NCI-H2227 (cell line): ENCODE data around the gene AKAP7.
"Not testable (repeated sequence)": the region's sequence is repeated elsewhere in the genome, so short reads cannot be mapped to it uniquely, and the experiment has no call there.

Source experiments
- DNase-seq: peaks from one replicate; lab custom pipeline; 2025; ENCODE audit not compliant: unreplicated experiment; lab: John Stamatoyannopoulos, UW

Gene AKAP7

DNA sequence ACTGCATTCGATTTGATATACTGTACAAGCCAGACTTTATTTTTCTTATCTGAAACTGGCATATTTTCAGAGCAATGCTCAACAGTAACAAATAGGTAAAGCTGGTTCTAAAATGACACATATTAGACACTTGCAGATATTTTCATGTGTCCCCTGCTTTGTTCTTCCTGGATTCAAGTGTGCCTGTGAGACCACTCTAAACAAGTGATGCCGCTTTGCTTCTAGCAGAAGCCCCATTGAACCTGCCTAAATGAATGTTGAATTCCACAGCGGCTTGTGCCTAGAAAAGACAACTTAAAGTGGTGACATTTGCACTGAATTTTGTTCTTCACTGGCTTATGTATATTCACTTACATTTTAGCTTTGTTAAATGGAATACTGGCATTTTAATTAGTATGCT lies 115.7 kb downstream of the AKAP7 start:
- no peak for DNase-seq

DNA sequence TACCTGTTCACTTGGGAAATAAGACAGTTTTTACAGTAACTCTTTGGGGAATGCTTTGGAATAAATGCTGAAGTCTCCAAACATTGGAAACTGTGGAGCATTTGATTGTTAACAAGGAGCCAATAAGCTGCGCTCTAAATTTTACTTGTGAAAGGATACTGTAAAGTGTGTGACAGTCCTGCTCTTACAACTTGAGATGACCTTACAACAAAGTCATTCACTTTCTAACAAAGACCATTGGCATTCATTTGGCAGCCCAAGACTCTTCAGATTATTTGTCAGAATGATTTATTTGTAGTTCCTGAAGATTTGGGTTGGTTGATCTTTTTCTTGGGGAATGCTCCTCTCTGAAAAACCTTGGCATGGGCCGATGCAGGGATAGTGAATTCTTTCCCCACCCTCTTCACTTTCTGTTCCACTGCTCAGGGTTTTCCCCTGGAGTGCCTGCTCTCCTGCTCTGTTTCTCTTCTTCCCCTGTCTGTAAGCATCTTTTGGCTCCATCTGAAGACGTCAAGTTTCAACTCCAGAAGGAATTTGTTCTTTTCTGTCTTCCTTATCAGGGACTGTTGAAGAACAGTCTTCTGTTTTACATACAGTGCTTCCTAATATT lies 116.4 kb downstream of the AKAP7 start:
- no peak for DNase-seq

DNA sequence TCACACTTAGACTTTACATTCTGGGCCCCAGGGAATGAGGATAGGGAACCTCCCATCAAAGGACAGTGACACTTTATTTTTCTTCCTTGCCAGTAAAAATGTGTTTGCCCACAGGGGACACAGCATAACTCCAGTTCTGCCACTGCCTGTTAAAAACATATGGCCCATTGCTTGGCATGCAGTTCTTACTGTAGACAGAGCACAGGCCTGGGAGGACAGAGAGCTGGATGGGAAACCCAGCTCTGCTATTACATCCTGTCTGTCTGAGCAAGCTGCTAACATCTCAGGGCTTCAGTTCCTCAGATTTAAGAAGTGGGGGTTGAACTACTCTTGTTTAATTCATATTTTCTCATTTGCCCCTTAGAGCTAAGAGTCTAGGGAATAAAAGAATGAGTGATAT lies 120.2 kb downstream of the AKAP7 start:
- DNase-seq = no peak

DNA sequence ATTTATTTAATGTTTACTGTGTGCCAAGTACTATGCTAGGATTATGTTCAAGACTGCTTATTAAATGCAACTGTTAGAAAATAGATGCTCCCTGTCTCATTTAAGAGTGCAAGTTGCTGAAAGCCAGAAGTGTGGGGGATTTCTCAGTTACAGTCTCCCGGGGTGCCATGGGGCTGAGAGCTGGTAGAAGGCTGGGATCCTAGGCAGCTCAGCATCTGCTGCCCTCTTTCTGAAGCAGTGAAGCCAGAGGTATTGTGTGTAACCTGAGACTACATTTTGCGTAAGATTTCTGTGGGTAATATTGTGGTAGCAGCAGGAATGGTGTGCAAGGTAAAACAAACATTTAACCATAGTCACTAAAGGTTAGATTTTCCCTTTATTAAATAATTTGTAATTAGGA lies 120.6 kb downstream of the AKAP7 start:
- DNase-seq = no peak

DNA sequence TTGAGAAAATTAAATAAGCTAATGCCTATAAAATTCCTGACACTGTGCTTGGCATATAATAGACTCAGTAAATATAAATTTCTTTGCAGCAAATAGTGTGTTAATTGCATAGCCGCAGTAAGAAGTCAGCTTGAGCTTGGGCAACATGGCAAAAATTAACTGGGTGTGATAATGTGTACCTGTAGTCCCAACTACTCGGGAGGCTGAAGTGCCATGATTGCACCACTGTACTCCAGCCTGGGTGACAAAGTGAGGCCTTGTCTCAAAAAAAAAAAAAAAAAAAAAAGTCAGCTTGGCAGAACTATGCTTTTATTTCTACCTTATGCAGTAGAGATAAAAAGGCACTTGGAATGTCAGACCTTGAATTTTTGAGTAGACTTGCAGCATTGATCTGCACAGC lies 121.8 kb downstream of the AKAP7 start:
- no peak for DNase-seq

DNA sequence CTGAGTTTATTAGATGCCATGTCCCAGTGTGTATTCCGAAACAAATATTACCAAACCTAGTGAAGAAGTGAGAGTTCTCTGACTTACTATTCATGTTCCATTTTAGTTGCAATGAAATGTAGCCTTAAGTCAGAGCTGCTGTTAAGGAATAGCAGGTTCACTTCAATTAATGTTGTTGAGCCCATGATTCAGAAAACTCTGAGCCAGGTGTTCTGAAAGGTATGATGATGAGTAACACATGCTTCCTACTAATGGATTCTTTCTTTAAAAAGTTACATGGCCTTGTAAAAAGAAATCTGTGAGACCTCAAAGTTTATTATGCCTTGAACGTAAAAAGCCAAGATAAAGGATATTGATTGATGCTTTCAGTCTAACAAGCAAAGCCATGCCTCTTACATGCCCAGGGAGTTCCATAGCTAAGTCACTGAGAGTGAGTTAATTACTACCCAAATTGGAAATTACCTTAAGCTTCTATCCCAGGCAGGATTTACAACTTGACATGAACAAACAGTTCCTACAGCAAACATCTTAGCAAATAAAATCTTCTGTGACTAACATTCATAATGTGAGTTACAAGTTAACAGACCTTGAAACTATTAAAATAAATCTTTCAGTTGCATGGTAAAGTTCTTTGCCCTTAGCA lies 122.9 kb downstream of the AKAP7 start:
- no peak for DNase-seq

DNA sequence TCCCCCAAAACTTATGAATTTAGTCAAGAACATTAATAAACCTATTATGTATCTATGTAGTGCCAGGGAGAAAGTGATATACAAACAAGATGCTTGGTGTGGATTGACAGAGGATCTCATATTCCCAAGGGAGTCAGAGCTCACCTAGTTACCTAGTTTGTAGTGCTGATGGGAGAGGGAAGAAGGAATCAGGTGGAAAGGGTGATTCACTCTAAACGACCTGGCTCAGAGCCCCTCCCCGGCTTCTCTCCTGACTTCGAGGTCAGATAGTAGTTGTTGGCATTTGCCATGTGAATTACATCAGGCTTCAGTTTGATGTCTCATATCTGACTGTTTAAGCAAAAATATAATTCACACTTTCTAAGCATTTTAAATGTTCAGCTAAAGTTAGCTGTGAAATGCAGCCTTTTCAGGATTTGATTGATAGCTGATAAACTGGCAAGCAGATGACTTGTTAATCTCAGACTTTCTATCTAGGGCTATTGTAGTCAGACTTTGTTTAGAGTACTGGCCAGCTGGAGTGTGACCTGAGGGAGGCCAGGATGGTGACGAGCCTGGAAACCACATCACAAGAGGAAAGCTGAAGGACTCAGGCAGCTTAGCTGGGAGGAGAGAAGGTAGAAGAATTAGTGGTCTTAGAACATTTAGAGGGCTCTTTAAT lies 123.7 kb downstream of the AKAP7 start:
- DNase-seq = no peak

DNA sequence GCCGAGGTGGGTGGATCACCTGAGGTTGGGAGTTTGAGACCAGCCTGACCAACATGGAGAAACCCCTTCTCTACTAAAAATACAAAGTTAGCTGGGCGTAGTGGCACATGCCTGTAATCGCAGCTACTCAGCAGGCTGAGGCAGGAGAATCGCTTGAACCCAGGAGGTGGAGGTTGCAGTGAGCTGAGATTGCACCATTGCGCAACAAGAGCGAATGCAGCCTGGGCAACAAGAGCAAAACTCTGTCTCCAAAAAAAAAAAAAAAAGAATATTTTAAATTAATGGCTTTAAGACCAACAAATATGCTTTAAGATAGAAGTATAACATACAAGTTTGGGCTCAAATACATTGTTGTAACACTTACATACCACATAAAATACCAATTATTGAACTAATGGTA lies 125.7 kb downstream of the AKAP7 start:
- DNase-seq = not testable (repeated sequence)

DNA sequence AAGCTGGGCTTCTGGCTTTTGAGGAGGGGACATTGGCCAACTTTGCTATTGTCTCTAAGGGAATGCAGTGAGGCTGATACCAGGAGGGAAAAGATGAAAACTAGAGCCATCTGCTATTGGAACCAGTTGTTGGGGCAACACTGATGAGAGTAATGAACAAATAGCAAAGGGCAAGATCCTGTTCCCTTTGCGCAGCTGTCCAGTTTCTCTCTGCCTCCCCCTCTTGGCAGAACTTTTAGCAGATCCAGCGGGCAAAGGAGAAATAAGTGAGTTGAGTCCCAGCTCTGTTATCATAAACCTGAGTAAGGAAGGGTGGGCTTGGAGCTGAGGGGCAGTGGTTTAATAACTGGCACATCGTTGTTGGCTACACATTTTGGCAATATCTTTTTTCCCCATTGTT lies 126.8 kb downstream of the AKAP7 start:
- DNase-seq = no peak

DNA sequence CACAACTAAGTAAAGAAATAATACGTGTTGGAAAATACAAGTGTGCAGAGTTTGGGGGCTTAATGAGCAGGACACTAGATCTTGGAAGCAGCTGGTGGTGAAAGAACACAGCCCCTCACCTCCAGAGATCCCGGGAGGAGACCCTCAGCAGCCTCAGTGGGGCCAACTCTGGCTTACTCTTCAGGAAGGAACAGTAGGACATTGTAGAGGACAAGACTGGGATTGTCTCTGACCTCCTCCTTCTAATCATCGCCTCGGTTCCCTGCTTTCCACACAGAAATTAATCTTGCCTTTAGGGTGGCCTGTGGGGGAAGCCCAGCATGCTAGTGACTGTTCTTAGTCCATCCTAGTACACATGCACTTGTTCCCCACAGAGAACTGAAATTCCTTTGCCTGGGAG lies 130.7 kb downstream of the AKAP7 start:
- DNase-seq = no peak

DNA sequence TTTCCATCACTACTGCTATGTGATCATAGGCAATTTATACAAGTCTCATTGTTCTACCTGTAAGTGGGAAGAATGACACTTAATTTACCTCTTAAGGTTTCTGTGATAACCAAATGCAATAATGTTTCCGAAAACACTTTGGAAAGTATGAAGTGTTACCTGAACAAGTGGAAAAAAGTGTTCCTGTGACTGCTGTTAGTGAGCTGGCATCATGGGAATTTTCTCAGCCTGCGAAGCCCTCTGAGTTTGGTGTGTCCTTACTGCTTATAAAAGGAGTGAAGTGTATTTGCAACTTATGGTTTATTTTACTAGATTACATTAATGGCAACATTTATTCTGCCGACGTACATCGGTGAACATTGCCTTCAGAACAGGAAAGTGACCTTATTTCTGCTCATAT lies 133.0 kb downstream of the AKAP7 start:
- DNase-seq = no peak

DNA sequence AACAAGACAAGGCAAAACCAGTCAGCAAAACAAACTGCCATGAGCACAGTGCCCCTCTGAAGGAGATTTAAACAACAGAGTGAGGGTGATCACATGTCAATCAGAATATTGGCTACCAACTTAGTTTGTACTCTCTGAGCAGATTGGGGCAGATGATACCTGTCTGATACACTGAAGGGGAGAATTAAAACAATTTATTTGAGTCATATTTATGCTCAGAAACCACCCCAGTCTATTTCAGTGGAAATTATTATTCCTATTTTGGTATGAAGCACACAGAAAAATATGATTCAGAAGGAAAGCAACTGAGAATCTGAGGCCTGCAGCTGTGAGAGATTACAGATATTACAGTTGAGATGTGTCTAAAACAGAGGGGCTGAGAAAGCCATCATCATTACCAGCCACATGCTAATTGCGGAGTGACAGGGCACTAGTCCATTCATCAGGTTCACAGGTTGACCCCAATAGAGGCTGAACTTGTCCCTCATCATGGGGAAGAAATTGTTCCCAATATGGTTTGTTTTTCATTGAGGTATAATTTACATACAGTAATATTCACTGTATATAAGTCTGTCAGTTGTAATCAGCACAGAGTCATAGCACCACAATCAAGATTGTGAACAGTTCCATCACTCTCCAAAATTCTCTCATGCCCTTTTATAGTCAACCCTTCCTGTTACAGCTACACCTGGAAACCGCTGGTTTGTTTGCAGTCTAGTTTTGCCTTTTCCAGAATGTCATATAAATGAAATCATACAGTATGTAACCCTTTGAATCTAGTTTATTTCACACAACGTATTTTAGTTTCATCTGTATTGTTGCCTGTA lies 134.5 kb downstream of the AKAP7 start:
- DNase-seq = no peak

DNA sequence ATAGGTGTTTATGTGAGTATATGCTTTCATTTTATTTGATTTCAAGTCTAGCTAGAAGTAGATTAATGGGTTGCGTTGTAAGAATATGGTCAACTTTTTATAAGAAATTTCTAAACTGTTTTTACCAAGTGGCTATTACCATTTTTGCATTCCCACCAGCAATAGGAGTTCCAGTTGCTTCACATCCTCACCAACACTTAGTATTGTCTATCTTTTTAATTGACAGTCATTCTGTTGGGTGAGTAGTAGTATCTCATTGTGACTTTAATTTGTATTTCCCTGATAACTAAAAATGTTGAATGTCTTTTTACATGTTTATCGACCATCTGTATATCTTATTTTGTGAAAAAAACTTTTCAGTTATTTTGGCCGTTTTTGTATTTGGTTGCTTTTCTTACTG lies 135.3 kb downstream of the AKAP7 start:
- no peak for DNase-seq

DNA sequence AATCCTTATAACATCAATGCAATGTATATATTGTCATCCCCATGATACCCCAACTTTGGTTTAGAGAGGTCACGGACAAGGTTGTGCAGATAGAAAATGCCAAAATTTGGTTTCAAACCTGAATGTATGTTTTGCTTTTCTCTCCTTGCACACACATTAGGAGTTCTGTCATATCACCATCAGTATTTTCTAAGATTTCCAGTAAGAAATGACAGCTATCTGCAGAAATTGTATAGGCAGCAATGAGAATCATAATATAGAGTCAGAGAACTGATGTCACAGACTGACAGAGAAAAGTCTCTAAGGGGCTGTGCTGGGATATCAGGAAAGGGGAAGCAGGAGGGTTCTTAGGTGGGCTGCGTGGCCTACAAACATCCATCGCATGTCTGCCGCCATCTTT lies 140.0 kb downstream of the AKAP7 start:
- no peak for DNase-seq

DNA sequence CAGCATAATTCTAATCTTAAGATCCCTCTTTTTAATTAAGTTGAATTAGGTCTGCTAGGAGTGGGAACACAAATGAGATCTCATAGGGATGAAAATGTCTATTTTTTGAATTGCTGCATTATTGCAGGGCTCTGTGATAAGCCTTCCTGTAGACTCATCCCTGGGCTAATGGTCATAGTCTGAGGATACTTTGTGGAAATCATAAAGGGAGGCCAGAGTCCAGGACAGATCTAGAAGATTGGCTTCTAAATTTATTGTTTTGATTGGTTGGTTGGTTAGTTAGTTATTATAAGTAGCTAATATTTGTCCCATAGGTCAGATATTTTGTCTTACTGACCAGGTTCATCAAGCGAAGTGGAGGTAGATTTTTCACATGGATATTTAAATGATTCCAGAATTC lies 142.3 kb downstream of the AKAP7 start:
- no peak for DNase-seq

DNA sequence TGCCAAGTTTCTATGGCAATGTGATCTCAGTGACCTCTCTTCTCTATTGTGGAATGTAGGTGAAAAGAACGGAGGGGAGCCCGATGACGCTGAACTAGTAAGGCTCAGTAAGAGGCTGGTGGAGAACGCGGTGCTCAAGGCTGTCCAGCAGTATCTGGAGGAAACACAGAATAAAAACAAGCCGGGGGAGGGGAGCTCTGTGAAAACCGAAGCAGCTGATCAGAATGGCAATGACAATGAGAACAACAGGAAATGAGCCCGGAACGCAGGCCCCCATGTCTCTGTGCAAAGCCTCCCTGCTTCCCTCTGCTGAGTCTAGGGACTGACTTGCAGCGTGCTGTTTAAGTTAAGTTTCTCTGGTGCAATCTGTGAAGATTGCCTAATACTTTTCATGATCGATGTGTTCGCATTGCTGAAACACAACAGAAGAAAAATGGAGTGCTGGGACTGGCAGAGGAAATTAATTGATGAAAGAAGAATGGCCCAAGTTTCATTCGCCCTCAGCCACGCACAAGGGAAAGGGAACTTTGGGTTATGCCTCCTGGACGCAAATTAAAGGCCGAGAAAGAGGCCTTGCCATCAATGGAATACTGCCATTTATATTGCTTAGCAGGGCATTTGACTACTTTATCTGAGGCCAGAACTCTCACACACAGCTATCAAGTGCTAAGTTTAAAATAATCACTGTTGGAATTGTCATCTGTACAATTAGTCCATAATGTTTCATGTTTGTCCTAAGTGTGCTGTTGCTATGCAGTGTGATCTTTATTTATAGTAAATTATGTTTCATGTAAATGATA lies 146.4 kb downstream of the AKAP7 start:
- no peak for DNase-seq

DNA sequence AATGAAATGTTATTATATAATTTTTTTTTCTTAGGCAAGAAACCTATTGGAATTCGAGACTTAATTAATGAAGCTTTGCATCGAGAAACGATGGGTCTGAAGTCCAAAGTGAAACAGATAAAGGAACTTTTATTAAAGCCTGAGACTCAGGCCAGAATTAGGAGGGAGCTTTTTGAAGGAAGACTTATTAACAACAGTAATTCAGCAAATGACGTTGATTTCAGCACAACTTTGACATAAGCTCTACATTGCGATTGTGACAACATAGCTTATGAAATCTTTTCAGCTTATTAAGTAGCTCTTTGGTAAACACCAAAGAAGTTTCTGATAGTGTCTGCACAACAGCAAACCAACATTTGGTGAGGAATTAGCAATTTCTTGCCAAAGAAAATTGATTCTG lies 147.1 kb downstream of the AKAP7 start:
- DNase-seq = no peak

DNA sequence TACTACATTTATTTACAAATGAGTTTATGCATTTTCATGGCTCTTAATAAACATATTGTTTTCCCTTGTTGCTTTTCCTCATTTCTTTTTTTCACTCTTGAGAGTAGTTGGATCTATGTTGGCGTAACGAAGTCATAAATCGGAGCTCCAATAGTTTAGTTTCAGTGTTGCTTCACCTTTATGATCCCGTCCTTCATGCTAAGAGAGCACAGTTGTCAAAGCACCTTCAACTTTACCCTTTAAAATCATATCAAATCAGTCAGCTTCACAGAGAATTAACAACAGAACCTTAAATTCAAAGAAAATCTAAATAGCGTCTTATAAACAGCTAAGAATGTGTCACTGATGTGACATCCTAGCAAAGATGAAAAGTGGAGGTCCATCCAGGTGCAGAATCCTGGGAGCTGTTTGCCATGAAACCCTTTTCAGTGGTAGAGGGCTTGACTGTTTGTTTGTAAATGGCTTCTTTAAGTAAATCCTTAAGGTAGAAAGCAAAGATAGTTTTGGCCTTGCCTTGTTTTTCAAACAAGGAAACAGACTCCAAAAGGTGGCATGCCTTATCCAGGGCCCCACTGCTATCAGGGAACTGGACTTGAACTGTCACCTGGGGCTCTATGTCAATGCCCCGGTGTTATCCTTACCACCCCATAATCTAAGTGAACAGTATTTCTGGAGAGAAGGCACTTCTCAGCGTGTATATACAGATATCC lies 148.4 kb downstream of the AKAP7 start:
- DNase-seq = no peak

DNA sequence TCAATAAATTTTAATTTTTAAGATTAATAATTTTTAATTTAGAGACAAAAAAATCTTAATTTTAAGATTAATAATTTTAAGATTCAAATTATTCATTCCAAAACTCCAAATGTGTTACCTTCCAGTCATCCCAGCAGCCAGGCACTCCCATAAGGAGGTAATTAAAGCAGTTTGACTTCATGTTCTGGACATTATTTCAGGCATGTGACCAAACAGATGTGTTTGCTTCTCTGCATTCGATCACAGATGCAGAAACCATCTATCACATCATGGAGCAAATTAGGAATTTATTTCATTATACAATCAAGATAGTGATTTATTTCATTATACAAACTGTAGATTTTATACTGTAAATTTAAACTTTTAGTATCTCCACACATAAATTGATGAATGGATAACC lies 150.3 kb downstream of the AKAP7 start:
- DNase-seq = no peak

DNA sequence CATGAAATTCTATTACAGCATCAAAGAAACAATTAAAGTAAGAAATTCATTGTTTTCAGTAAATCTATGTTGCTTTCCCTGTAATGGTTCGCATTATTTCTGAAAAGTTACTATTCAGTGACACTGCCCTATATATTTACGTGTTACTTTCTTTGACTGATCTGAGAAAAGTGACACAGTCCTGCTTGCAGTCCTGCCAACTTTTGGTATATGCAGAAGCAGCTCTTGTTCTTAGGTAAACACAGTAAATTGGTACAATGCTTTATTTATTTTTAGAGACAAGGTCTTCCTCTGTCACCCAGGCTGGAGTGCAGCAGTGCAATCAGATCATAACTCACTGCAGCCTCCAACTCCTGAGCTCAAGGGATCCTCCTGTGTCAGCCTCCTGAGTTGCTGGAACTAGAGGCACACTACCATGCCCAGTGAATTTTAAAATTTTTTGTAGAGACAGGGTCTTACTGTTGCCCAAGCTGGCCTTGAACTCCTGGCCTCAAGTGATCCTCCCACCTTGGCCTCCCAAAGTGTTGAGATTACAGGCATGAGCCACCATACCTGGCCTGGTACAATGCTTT lies 151.3 kb downstream of the AKAP7 start:
- no peak for DNase-seq
